HepG2 (cell line): ENCODE measurements around the gene CACNA2D3. TPM values are rescaled to one million over a fixed set of nuclear protein-coding genes. Genes with fewer than 3 reads are reported as not detected.

Experiments used
- ATAC-seq: fragments of 200-7000 bp; cut with Tn5 transposase; 3 replicates; pipeline ENCODE4 v1.9.1; 2020; ENCODE audit warnings: mild to moderate bottlenecking, moderate library complexity
- BruUV-seq: library from RNA; stranded (reverse); fragments of 400-500 nt; replicated peaks from 2 replicates; lab custom pipeline; 2021; lab: Mats Ljungman, UMichigan
- CTCF ChIA-PET: fragments of 300-600 bp; formaldehyde crosslinking; extraction: SDS; loops from one replicate; lab custom pipeline; 2021; ENCODE audit warnings: low total read pairs, inconsistent platforms, low intra/inter-chr PET ratio; lab: Yijun Ruan, JAX
- POLR2A ChIA-PET: fragments of 350-600 bp; sonication (Branson Sonifier 250); formaldehyde crosslinking; loops from one replicate; lab custom pipeline; 2020; ENCODE audit warnings: antibody characterized with exemption, inconsistent platforms; lab: Yijun Ruan, JAX
- DNase-seq: peaks from one replicate; pipeline ENCODE4 v3.0.0-alpha.2; 2015; ENCODE audit warnings: low spot score
- FAIRE-seq: peaks from 3 replicates; lab custom pipeline; 2011; peaks lifted over from hg19 to GRCh38; lab: Jason Lieb, UNC
- H2AFZ ChIP-seq: one replicate; pipeline ENCODE4 v1.6.1; 2011; ENCODE audit warnings: low read length, inconsistent platforms
- H3K27ac ChIP-seq: fragments of 300-600 bp; 3 replicates; pipeline ENCODE4 v1.8.0; 2011; ENCODE audit warnings: mixed run types, mild to moderate bottlenecking, mixed read lengths, low read length, inconsistent platforms; ENCODE audit not compliant: insufficient read depth; ENCODE audit errors: extremely low read length
- H3K27me3 ChIP-seq, 2 experiments: fragments of 200-600 bp in 1 of 2; 2 replicates in 1 of 2; 3 replicates in 1 of 2; pipeline versions ENCODE4 v1.6.0 to v1.8.0; 2011; ENCODE audit warnings: low read length in 2 of 2, mild to moderate bottlenecking in 2 of 2, moderate library complexity in 2 of 2, inconsistent platforms in 1 of 2; ENCODE audit not compliant: insufficient read depth in 2 of 2, control insufficient read depth in 1 of 2
- H3K36me3 ChIP-seq, 2 experiments: fragments of 200-600 bp in 1 of 2; replicated peaks in 1 of 2; 2 replicates in 1 of 2; 3 replicates in 1 of 2; pipeline versions ENCODE4 v1.5.1 to v1.8.0; 2011; ENCODE audit warnings: low read length in 2 of 2, inconsistent platforms in 1 of 2; ENCODE audit not compliant: insufficient read depth in 2 of 2, control insufficient read depth in 1 of 2
- H3K4me1 ChIP-seq: 2 replicates; pipeline ENCODE4 v1.5.1; 2012; ENCODE audit warnings: low read length, inconsistent platforms; ENCODE audit not compliant: insufficient read depth
- H3K4me2 ChIP-seq: 2 replicates; pipeline ENCODE4 v1.6.0; 2011; ENCODE audit warnings: low read depth, low read length, inconsistent platforms
- H3K4me3 ChIP-seq, 3 experiments: fragments of 200-600 bp in 1 of 3; sonication (generic), shearing (Covaris generic) in 1 of 3; replicated peaks in 1 of 3; 2 replicates each; pipeline ENCODE4 v1.5.1; 2011 to 2016; ENCODE audit warnings: low read length in 3 of 3, inconsistent platforms in 2 of 3, low read depth in 2 of 3, mild to moderate bottlenecking in 2 of 3, control low read depth in 1 of 3, mixed read lengths in 1 of 3; ENCODE audit not compliant: insufficient read depth in 1 of 3
- H3K79me2 ChIP-seq: one replicate; pipeline ENCODE4 v1.6.1; 2011; ENCODE audit warnings: low read length, inconsistent platforms; ENCODE audit not compliant: insufficient read depth
- H3K9ac ChIP-seq: 2 replicates; pipeline ENCODE4 v1.6.0; 2011; ENCODE audit warnings: mild to moderate bottlenecking, low read depth, low read length, inconsistent platforms; ENCODE audit not compliant: insufficient read depth
- H3K9me3 ChIP-seq: 2 replicates; pipeline ENCODE4 v1.5.1; 2012; ENCODE audit warnings: mild to moderate bottlenecking, low read length
- H4K20me1 ChIP-seq: 2 replicates; pipeline ENCODE4 v1.6.0; 2011; ENCODE audit warnings: inconsistent platforms, mild to moderate bottlenecking, low read length, moderate library complexity; ENCODE audit not compliant: insufficient read depth
- ETV5 ChIP-seq: IDR thresholded peaks from 2 replicates; pipeline ENCODE4 v1.6.1; 2018; ENCODE audit warnings: missing biosample characterization, missing genetic modification reagents, inconsistent platforms, borderline replicate concordance
- KDM5A ChIP-seq: fragments of 200-600 bp; sonication (generic); IDR thresholded peaks from 2 replicates; pipeline ENCODE4 v1.7.0; 2018; ENCODE audit warnings: antibody characterized with exemption, mild to moderate bottlenecking, low read length, borderline replicate concordance
- NFE2 ChIP-seq: sonication (generic); formaldehyde crosslinking; IDR thresholded peaks from 2 replicates; pipeline ENCODE4 v1.4.0; 2020; ENCODE audit warnings: missing genetic modification reagents
- NR2C2 ChIP-seq: sonication (generic); formaldehyde crosslinking; IDR thresholded peaks from 2 replicates; pipeline ENCODE4 v1.4.0; 2020; ENCODE audit warnings: missing genetic modification reagents, mild to moderate bottlenecking, moderate library complexity, borderline replicate concordance
- RBFOX2 ChIP-seq: fragments of 200-400 bp; formaldehyde crosslinking; IDR thresholded peaks from 2 replicates; pipeline ENCODE4 v1.6.1; 2017; ENCODE audit warnings: low read depth, mild to moderate bottlenecking, low read length
- SRY ChIP-seq: sonication (generic); formaldehyde crosslinking; IDR thresholded peaks from 2 replicates; pipeline ENCODE4 v1.8.0; 2022; ENCODE audit warnings: mild to moderate bottlenecking, missing genetic modification reagents
- ZNF496 ChIP-seq: sonication (generic); formaldehyde crosslinking; IDR thresholded peaks from 2 replicates; pipeline ENCODE4 v1.8.1; 2023; ENCODE audit warnings: mild to moderate bottlenecking, moderate library complexity, missing genetic modification reagents; ENCODE audit not compliant: insufficient replicate concordance
- ZNF546 ChIP-seq: sonication (generic); formaldehyde crosslinking; conservative IDR thresholded peaks from 2 replicates; pipeline ENCODE4 v1.8.1; 2023; ENCODE audit warnings: mild to moderate bottlenecking, missing genetic modification reagents
- ZNF550 ChIP-seq: sonication (generic); formaldehyde crosslinking; IDR thresholded peaks from 2 replicates; pipeline ENCODE4 v1.4.0; 2020; ENCODE audit warnings: mild to moderate bottlenecking, missing genetic modification reagents, borderline replicate concordance
- ZNF567 ChIP-seq: sonication (generic); formaldehyde crosslinking; IDR thresholded peaks from 2 replicates; pipeline ENCODE4 v1.8.1; 2023; ENCODE audit warnings: mild to moderate bottlenecking, missing genetic modification reagents, borderline replicate concordance
- ZNF605 ChIP-seq: sonication (generic); formaldehyde crosslinking; IDR thresholded peaks from 2 replicates; pipeline ENCODE4 v1.8.0; 2022; ENCODE audit warnings: mild to moderate bottlenecking, missing genetic modification reagents
- ZNF614 ChIP-seq: IDR thresholded peaks from 2 replicates; pipeline ENCODE4 v1.6.1; 2018; ENCODE audit warnings: missing biosample characterization, missing genetic modification reagents, inconsistent platforms, borderline replicate concordance
- ZNF660 ChIP-seq: sonication (generic); formaldehyde crosslinking; IDR thresholded peaks from 2 replicates; pipeline ENCODE4 v1.5.1; 2020; ENCODE audit warnings: mild to moderate bottlenecking, low read depth, missing genetic modification reagents, borderline replicate concordance
- ZNF740 ChIP-seq: sonication (generic); formaldehyde crosslinking; IDR thresholded peaks from 2 replicates; pipeline ENCODE4 v1.4.0; 2020; ENCODE audit warnings: missing genetic modification reagents
- WGBS: methylation state at CpG from one replicate; pipeline ENCODE4 v1.1.6; 2017; ENCODE audit warnings: low lambda C conversion rate; 5-methylcytosine and 5-hydroxymethylcytosine counted together
- in situ Hi-C: cut with HindIII; loops from 2 replicates; pipeline ENCODE4 v1.10.0; 2017; ENCODE audit warnings: low pct_unique_long_range_greater_than_20kb; ENCODE audit not compliant: extremely low pct_ligation_motif_present
- intact Hi-C: fragments of 100-400 bp; cut with micrococcal nuclease; formaldehyde crosslinking; loops from one replicate; pipeline ENCODE4 v1.10.0; 2022; ENCODE audit not compliant: unreplicated experiment
- polyA plus RNA-seq, 8 experiments: library from polyadenylated mRNA; depleted of rRNA in 3 of 8; stranded (reverse) in 7 of 8; unstranded in 1 of 8; fragments of >200 nt; fragmentation: Illumina TruSeq in 4 of 8; extraction: Trizol in 4 of 8; gene quantifications; 2 replicates each; pipeline versions ENCODE4 v1.2.1 to v1.2.3, GENCODE V29; 2011 to 2016; ENCODE audit warnings: low read depth in 4 of 8, missing spikeins in 1 of 8, mixed read lengths in 1 of 8; ENCODE audit not compliant: insufficient read depth in 1 of 8
- total RNA-seq, 5 experiments: library from RNA; depleted of rRNA; stranded (reverse); fragments of >200 nt; fragmentation: Illumina TruSeq; extraction: Trizol; gene quantifications; 2 replicates each; pipeline ENCODE4 v1.2.3, GENCODE V29; 2016; ENCODE audit warnings: low read depth in 1 of 5
- TF ChIP-seq, protein P1 (sequence below): sonication (generic); formaldehyde crosslinking; IDR thresholded peaks from 2 replicates; pipeline ENCODE4 v1.4.0; 2020; ENCODE audit warnings: missing genetic modification reagents
- TF ChIP-seq, protein P2 (sequence below): sonication (generic); formaldehyde crosslinking; IDR thresholded peaks from 2 replicates; pipeline ENCODE4 v1.5.0; 2020; ENCODE audit warnings: missing genetic modification reagents, mild to moderate bottlenecking, borderline replicate concordance

Gene CACNA2D3
- total and polyA plus RNA-seq, 2 of the 13 experiments (the other 11 are each of a cell fraction or from before 2014, with no cell fraction given) = not detected

GRCh38 chr3:54567949-54568348 lies 445.6 kb downstream of the CACNA2D3 start:
- no peak for FAIRE-seq
- Histone ChIP-seq H3K9me3 (no peaks in the 10 kb centered on the region), H2AFZ (no peak overlapping the region), H3K9ac (no peak overlapping the region), H3K27me3 (no peaks in the 10 kb centered on the region; a peak in 1 of 5 replicates), H3K4me3 (no peak overlapping the region), H4K20me1 (no peaks in the 10 kb centered on the region), H3K79me2 (no peaks in the 10 kb centered on the region), H3K27ac (no peak overlapping the region), H3K4me2 (no peak overlapping the region), H3K4me1 (no peaks in the 10 kb centered on the region), H3K36me3 (no peaks in the 10 kb centered on the region)
- no peak for TF ChIP-seq ZNF740 (CRISPR knock-in tag)
- TF ChIP-seq ZNF546 (CRISPR knock-in tag) = no peak
- no peak for TF ChIP-seq ZNF605 (CRISPR knock-in tag)
- no peak for TF ChIP-seq RBFOX2
- no peak for TF ChIP-seq NR2C2 (CRISPR knock-in tag)
- TF ChIP-seq, protein P1, sequence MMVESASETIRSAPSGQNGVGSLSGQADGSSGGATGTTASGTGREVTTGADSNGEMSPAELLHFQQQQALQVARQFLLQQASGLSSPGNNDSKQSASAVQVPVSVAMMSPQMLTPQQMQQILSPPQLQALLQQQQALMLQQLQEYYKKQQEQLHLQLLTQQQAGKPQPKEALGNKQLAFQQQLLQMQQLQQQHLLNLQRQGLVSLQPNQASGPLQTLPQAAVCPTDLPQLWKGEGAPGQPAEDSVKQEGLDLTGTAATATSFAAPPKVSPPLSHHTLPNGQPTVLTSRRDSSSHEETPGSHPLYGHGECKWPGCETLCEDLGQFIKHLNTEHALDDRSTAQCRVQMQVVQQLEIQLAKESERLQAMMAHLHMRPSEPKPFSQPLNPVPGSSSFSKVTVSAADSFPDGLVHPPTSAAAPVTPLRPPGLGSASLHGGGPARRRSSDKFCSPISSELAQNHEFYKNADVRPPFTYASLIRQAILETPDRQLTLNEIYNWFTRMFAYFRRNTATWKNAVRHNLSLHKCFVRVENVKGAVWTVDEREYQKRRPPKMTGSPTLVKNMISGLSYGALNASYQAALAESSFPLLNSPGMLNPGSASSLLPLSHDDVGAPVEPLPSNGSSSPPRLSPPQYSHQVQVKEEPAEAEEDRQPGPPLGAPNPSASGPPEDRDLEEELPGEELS = no peak
- no peak for TF ChIP-seq ZNF614 (CRISPR knock-in tag)
- no peak for TF ChIP-seq ZNF660
- no peak for TF ChIP-seq ZNF496 (CRISPR knock-in tag)
- TF ChIP-seq SRY (CRISPR knock-in tag) = no peak
- TF ChIP-seq, protein P2, sequence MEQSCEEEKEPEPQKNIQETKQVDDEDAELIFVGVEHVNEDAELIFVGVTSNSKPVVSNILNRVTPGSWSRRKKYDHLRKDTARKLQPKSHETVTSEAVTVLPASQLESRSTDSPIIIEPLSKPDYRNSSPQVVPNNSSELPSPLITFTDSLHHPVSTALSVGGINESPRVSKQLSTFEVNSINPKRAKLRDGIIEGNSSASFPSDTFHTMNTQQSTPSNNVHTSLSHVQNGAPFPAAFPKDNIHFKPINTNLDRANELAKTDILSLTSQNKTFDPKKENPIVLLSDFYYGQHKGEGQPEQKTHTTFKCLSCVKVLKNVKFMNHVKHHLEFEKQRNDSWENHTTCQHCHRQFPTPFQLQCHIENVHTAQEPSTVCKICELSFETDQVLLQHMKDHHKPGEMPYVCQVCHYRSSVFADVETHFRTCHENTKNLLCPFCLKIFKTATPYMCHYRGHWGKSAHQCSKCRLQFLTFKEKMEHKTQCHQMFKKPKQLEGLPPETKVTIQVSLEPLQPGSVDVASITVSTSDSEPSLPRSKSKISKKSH (CRISPR knock-in tag) = no peak
- no peak for TF ChIP-seq ETV5
- TF ChIP-seq KDM5A = no peak
- no peak for TF ChIP-seq ZNF567
- no peak for TF ChIP-seq NFE2 (CRISPR knock-in tag)
- no peak for TF ChIP-seq ZNF550 (CRISPR knock-in tag)
- intact Hi-C loops (no loop called here), in situ Hi-C loops (no loop called here)
- no peak for ATAC-seq
- WGBS = 18% methylated on average over 3 of the region's 3 CpGs
- CTCF ChIA-PET = no interaction called here
- no peak for DNase-seq
- no TSS peak for BruUV-seq
- POLR2A ChIA-PET = no interaction called here
